IPS DF 6.9 (cell line): ENCODE results near the gene ZNF526.

Experiments
- DNase-seq: peaks from one replicate; pipeline ENCODE4 v3.0.0-alpha.2; 2013; ENCODE audit warnings: low read depth, low spot score
- H3K27ac ChIP-seq: one replicate; pipeline ENCODE4 v1.5.1; 2013; ENCODE audit warnings: low read length, control low read depth
- H3K27me3 ChIP-seq: 2 replicates; pipeline ENCODE4 v1.6.1; 2013; ENCODE audit warnings: mild to moderate bottlenecking, low read length; ENCODE audit not compliant: control insufficient read depth, insufficient read depth
- H3K36me3 ChIP-seq: 2 replicates; pipeline ENCODE4 v1.6.1; 2013; ENCODE audit warnings: low read length; ENCODE audit not compliant: control insufficient read depth, insufficient read depth
- H3K4me1 ChIP-seq: 2 replicates; pipeline ENCODE4 v1.6.1; 2013; ENCODE audit warnings: low read length; ENCODE audit not compliant: control insufficient read depth, insufficient read depth
- H3K4me3 ChIP-seq: 2 replicates; pipeline ENCODE4 v1.5.1; 2013; ENCODE audit warnings: mild to moderate bottlenecking, low read length
- H3K9me3 ChIP-seq: 2 replicates; pipeline ENCODE4 v1.6.1; 2013; ENCODE audit warnings: low read length, inconsistent platforms; ENCODE audit not compliant: control insufficient read depth, insufficient read depth
- WGBS: extraction: QIAGEN DNeasy Blood & Tissue Kit; methylation state at CpG from one replicate; pipeline ENCODE4 v1.1.7; 2013; ENCODE audit warnings: mixed read lengths, missing lambda C conversion rate; ENCODE audit not compliant: insufficient read length, insufficient coverage; 5-methylcytosine and 5-hydroxymethylcytosine counted together

The ZNF526 gene

DNA sequence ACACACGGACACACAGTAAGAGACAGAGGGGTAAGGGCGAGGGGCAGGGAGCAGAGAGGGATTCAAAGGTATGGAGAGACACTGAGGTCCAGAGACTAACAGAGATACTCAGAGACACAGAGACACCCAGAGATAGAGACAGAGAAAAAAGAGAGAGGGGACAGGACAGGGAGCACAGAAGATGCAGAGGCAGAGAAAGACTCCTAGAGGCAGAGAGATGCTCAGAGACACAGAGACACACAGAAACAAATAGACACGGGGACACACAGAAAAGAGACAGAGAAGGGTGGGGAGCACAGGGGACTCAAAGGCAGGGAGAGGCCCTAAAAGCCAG, 42.5 kb upstream of the ZNF526 start:
- Histone ChIP-seq H3K4me1 (no peaks in the 10 kb centered on the region), H3K27me3 (peaks cover 36% of the 10 kb centered on the region), H3K4me3 (no peak overlapping the region; the same call in 1 of the 2 replicates), H3K36me3 (no peaks in the 10 kb centered on the region), H3K9me3 (no peaks in the 10 kb centered on the region), H3K27ac (no peak overlapping the region)
- no peak for DNase-seq
- no CpG with 5 or more reads among the region's 3 CpGs for WGBS

DNA sequence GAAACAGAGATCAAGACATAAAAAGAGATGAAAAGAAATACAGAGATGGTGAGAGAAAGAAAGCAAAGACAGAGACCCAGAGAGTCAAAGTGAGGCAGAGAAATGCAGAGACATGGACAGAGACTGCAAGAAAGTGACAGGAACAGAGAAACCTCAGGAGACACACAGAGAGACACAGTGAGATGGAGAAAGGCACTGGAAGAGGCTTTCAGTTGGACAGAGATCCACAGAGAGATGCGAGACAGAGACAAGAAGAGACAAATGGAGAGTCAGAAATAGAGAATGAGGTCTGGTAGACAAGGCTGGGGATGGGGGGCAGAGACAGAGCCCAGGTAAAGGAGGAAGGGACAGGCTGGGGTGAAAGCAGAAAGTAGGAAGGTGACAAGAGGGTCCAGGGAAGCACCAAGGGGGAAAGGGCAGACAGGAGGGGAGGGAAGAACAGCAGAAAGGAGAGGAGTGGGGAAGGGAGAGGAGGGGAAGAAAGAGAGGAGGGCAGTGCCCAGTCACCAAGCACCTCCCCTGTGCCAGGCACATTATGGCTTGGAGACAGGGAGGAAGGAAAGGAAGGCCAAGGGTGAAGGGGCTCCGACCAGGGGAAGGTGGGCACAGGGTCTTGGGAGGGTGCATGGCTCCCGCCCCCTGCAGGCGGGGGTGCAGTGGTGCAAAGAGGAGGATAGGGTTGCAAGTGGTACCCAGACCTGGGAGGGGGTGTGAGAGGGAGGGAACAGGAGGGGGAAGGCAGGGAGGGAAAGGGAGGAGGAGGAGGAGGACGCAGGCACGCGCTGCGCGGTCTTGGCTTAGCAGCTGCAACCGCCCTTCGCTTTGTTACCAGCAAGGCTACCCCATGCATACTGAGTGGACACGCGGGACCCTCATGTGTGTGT, 41.1 kb upstream of the ZNF526 start:
- no peaks in the 10 kb centered on the region for H3K4me1 ChIP-seq
- no peaks in the 10 kb centered on the region for H3K36me3 ChIP-seq
- H3K4me3 ChIP-seq = no peak overlapping the region
- no peak for DNase-seq
- H3K27me3 ChIP-seq = peaks cover 36% of the 10 kb centered on the region
- H3K27ac ChIP-seq = no peak overlapping the region
- H3K9me3 ChIP-seq = no peaks in the 10 kb centered on the region
- no CpG with 5 or more reads among the region's 13 CpGs for WGBS

DNA sequence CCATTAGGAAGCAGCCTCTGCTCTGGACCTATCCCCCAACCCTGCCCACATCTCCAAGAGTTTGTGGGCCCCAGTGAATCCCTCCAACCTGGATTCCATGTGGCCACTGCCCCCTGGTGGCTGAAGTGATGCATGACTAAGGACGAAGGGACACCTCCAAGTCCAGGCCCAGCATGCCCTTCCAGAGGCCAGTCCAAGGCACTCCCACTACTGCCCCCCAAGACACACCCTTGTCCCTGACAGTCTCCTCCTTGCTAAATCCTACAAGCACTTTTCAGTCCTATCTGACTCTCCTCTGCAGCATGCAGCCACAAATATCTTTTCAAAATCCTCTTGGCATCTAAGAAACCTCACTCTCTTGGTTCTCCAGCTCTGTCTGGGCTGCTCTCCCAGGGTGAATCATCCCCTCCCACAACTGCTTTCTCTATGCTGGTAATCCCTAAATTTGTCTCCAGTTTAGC, 35.7 kb upstream of the ZNF526 start:
- Histone ChIP-seq H3K36me3 (no peaks in the 10 kb centered on the region), H3K4me1 (no peaks in the 10 kb centered on the region), H3K9me3 (no peaks in the 10 kb centered on the region), H3K27me3 (no peaks in the 10 kb centered on the region; the same call in 1 of the 2 replicates), H3K27ac (no peak overlapping the region), H3K4me3 (no peak overlapping the region)
- peak; percentile 87 for DNase-seq
- WGBS = no CpG with 5 or more reads among the region's 1 CpG

DNA sequence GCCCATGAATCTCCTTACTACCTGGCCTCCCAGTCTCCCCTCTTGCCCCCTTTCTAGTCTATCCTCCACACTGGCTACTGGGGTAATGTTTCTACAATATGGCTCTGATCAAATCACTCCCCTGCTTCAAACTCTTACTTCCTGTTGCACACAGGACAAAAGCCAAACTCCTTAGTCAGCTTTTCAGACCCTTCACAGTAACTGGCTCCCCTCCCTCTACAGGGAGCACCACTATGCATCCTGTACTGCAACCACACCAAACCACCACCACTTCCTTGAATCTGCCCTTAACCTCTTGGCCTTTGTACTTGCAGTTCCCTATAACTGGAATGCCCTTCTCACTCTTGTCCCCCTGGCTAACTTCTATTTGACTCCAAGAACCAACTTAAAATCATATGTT, 34.8 kb upstream of the ZNF526 start:
- H3K4me3 ChIP-seq = no peak overlapping the region
- no peak for DNase-seq
- H3K27me3 ChIP-seq = no peaks in the 10 kb centered on the region
- H3K9me3 ChIP-seq = no peaks in the 10 kb centered on the region
- no peaks in the 10 kb centered on the region for H3K36me3 ChIP-seq
- no peaks in the 10 kb centered on the region for H3K4me1 ChIP-seq
- no peak overlapping the region for H3K27ac ChIP-seq

DNA sequence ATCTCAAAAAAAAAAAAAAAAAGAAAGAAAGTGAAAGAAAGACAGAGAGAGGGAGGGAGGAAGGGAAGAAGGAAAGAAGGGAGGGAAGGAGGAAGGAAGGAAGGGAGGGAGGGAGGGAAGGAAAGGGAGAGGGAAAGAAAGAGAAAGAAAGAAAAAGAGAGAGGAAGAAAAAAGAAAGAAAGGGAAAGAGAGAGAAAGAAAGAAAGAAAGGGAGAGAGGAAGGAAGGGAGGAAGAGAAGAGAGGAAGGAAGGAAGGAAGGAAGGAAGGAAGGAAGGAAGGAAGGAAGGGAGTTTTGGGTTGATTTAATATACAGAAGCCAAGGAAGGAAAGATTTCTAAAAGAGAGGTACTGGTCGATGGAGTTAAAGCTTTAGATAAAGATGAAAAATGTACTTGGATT, 31.4 kb upstream of the ZNF526 start:
- H3K36me3 ChIP-seq = no peaks in the 10 kb centered on the region
- WGBS = 100% methylated on average over 1 of the region's 1 CpG
- H3K9me3 ChIP-seq = no peaks in the 10 kb centered on the region
- H3K4me1 ChIP-seq = no peaks in the 10 kb centered on the region
- no peak overlapping the region for H3K27ac ChIP-seq
- DNase-seq = no peak
- no peaks in the 10 kb centered on the region for H3K27me3 ChIP-seq
- no peak overlapping the region for H3K4me3 ChIP-seq

DNA sequence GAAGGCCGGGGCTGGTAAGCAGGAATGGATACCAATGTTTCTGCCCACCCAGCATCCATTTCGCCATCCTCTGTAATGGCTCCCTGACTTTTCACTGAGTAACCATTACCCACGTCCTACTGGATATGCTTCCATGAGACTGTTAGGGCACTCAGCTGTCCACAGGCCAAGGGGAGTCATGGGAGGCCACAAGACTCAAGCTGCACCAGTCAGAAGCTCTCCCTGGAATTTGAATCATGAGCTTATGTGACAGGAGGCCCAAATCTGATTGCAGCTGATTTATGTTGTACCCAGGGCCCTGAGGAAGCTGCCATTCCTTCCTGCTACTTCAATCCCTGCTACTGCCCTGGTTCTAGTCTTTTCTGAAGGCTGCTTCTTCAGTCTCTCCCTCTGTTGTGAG, 31.0 kb upstream of the ZNF526 start:
- Histone ChIP-seq H3K27ac (no peak overlapping the region), H3K4me3 (no peak overlapping the region), H3K27me3 (no peaks in the 10 kb centered on the region), H3K36me3 (no peaks in the 10 kb centered on the region), H3K4me1 (no peaks in the 10 kb centered on the region), H3K9me3 (no peaks in the 10 kb centered on the region)
- WGBS = no CpG with 5 or more reads among the region's 3 CpGs
- DNase-seq = no peak

DNA sequence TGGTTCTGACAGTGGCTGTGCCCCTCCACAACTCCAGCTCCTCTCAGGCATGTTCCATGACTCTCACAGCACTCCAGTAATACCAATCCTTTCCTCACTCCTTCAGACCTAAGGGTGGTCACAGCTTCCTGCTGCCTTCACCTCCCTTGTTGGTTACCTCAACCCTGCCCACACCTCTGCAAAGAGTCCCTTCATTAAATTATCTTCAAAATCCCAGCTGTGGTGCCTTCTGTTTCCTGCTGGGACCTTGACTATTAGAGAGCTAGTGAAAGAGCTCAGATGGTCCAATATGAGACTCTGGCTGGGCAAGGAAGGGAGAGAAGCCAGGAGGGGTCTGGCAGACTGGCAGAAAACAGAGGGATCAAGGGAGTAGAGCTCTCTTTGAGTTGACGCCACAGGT, 28.8 kb upstream of the ZNF526 start:
- Histone ChIP-seq H3K27ac (no peak overlapping the region), H3K36me3 (no peaks in the 10 kb centered on the region), H3K4me1 (no peaks in the 10 kb centered on the region), H3K9me3 (no peaks in the 10 kb centered on the region), H3K4me3 (no peak overlapping the region), H3K27me3 (no peaks in the 10 kb centered on the region)
- DNase-seq = no peak
- no CpG with 5 or more reads among the region's 1 CpG for WGBS

DNA sequence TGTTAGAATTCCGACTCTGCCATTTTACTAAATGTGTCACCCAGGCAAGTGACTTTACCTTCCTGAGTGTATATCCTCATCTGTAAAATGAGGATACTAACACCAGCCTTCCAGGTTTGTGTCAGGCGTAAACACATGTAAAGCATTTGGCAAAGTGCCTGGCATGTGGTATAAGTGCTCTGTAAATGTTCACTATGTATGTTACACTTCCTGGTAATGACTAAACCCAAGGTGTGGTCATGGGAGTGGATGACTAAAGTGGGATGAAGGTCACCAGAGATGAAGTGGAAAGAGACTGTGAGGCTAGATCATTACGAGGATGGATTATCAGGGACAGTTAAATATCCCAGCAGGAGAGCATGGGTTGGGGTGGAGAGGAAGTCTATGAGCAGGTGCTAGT, 28.3 kb upstream of the ZNF526 start:
- Histone ChIP-seq H3K27ac (no peak overlapping the region), H3K9me3 (no peaks in the 10 kb centered on the region), H3K27me3 (no peaks in the 10 kb centered on the region), H3K36me3 (no peaks in the 10 kb centered on the region), H3K4me1 (no peaks in the 10 kb centered on the region), H3K4me3 (no peak overlapping the region)
- DNase-seq = no peak
- WGBS = no CpG with 5 or more reads among the region's 3 CpGs

DNA sequence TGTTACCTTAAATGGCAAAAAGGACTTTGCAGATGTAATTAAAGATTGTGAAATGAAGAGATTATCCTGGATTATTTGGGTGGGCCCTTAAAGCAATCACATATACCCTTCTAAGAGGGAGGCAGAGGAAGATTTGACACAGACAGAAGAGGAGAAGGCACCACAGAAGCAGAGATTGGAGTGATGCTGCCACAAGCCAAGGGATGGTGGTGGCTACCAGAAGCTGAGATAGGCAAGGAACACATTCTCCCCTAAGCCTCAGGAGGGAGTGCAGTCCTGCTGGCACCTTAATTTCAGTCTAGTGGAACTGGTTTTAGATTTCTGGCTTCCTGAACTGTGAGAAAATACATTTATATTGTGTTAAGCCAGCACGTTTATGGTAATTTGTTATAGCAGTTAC, 26.8 kb upstream of the ZNF526 start:
- H3K27ac ChIP-seq = no peak overlapping the region
- H3K9me3 ChIP-seq = no peaks in the 10 kb centered on the region
- no peaks in the 10 kb centered on the region for H3K27me3 ChIP-seq
- no peaks in the 10 kb centered on the region; the same call in 1 of the 2 replicates for H3K36me3 ChIP-seq
- no peak overlapping the region for H3K4me3 ChIP-seq
- DNase-seq = no peak
- WGBS = no CpG with 5 or more reads among the region's 1 CpG
- H3K4me1 ChIP-seq = peaks cover 4% of the 10 kb centered on the region; the same call in 1 of the 2 replicates

DNA sequence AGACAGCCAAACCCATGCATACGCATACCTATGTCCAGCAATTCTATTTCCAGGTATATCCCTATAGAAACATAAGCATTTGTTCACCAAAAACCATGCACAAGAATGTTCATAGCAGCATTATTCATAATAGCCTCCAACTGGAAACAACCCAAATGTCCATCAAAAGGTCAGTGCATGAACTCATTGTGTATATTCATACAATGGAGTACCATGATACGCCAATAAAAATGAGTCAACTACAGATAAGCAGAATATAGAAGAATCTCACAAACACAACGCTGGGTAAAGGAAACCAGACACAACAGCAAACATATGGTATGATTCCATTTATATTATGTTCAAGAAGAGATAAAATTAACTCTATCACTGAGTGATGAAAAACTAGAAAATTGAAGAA, 26.4 kb upstream of the ZNF526 start:
- Histone ChIP-seq H3K27ac (no peak overlapping the region), H3K36me3 (peaks cover 2% of the 10 kb centered on the region; the same call in 1 of the 2 replicates), H3K27me3 (no peaks in the 10 kb centered on the region), H3K4me1 (peaks cover 4% of the 10 kb centered on the region; the same call in 1 of the 2 replicates), H3K9me3 (no peaks in the 10 kb centered on the region), H3K4me3 (no peak overlapping the region)
- WGBS = no CpG with 5 or more reads among the region's 3 CpGs
- no peak for DNase-seq
